Stimulated activated CD8-positive, alpha-beta memory T cell treated with anti-CD3 and anti-CD28 coated beads, Interleukin-7, amount 100 ng/mL, for 4 hours (primary cell): ENCODE results near the gene OR56B1.
"Not testable (repeated sequence)": the region's sequence is repeated elsewhere in the genome, so short reads cannot be mapped to it uniquely, and the experiment has no call there.

Experiments used
- DNase-seq, 2 donors: peaks; one replicate each; pipeline ENCODE4 v3.0.0-alpha.2; 2020; ENCODE audit warnings: low read depth in 2 of 2

OR56B1 gene

GRCh38 chr11:5736396-5736795 lies at the start of gene OR56B1:
OR56B1 (plus strand) TSS chr11:5736448; CDS start chr11:5736517, 69 bp downstream.
- no peak for DNase-seq

GRCh38 chr11:5688482-5688881 lies 47.8 kb upstream of the OR56B1 start:
- DNase-seq, result no peak

- DNase-seq, result peak; percentile 27 to 45
These were observed 46.7 kb upstream of the OR56B1 start, which contains the start of gene TRIM22 for GRCh38 chr11:5689551-5689983. TRIM22 (plus strand) TSS chr11:5689790; CDS start chr11:5696233, 6,443 bp downstream.

- DNase-seq, result no peak
These were observed 46.0 kb upstream of the OR56B1 start for GRCh38 chr11:5690216-5690615.

- no peak for DNase-seq
These were observed 45.5 kb upstream of the OR56B1 start for GRCh38 chr11:5690736-5691135.

GRCh38 chr11:5691238-5691963 lies 44.8 kb upstream of the OR56B1 start:
- not testable (repeated sequence) for DNase-seq

- DNase-seq, result no peak
These were observed 44.3 kb upstream of the OR56B1 start for GRCh38 chr11:5691964-5692361.

GRCh38 chr11:5694642-5695041 lies 41.6 kb upstream of the OR56B1 start:
- DNase-seq, result peak; percentile 7 to 12

- no peak for DNase-seq
These were observed 40.7 kb upstream of the OR56B1 start for GRCh38 chr11:5695580-5695979.

GRCh38 chr11:5696210-5696609 lies 40.0 kb upstream of the OR56B1 start:
- no peak for DNase-seq

- DNase-seq, result no peak
These were observed 38.0 kb upstream of the OR56B1 start for GRCh38 chr11:5698281-5698680.

GRCh38 chr11:5700421-5701054 lies 35.7 kb upstream of the OR56B1 start:
- DNase-seq, result no peak

- DNase-seq, result no peak
These were observed 35.1 kb upstream of the OR56B1 start for GRCh38 chr11:5701055-5701577.

GRCh38 chr11:5703741-5704536 lies 32.3 kb upstream of the OR56B1 start:
- DNase-seq, result no peak

GRCh38 chr11:5705688-5706087 lies 30.6 kb upstream of the OR56B1 start:
- DNase-seq, result no peak

GRCh38 chr11:5712507-5712906 lies 23.7 kb upstream of the OR56B1 start:
- DNase-seq, result no peak

GRCh38 chr11:5713695-5714094 lies 22.6 kb upstream of the OR56B1 start:
- DNase-seq, result no peak

- DNase-seq, result not testable (repeated sequence)
These were observed 19.7 kb upstream of the OR56B1 start for GRCh38 chr11:5716518-5716917.

- no peak for DNase-seq
These were observed 16.3 kb upstream of the OR56B1 start for GRCh38 chr11:5719703-5720495.

GRCh38 chr11:5722622-5723021 lies 13.6 kb upstream of the OR56B1 start:
- DNase-seq, result no peak

GRCh38 chr11:5726351-5726750 lies 9.9 kb upstream of the OR56B1 start:
- no peak for DNase-seq
